ENCODE data around the gene NOL4. TPM values are rescaled to one million over a fixed set of nuclear protein-coding genes. Genes with fewer than 3 reads are reported as not detected.

Gene NOL4
- total and polyA plus RNA-seq, 4 donors: 13.7 to 24.4 (median 19.8) TPM

GRCh38 chr18:34203866-34204265 is 20.8 kb downstream of the NOL4 start:
- Histone ChIP-seq H3K36me3 (ENCODE audit: control insufficient read depth, insufficient read depth, low read length) (no peaks in the 10 kb centered on the region), H3K9me3 (ENCODE audit: control insufficient read depth, insufficient read depth, low read length) (no peaks in the 10 kb centered on the region), H3K4me1 (ENCODE audit: control insufficient read depth, insufficient read depth, low read length) (no peaks in the 10 kb centered on the region), H3K27me3 (ENCODE audit: control insufficient read depth, insufficient read depth, low read length) (no peaks in the 10 kb centered on the region), H3K27ac (ENCODE audit: low read depth, low read length) (no peak overlapping the region), H3K4me3 (ENCODE audit: low read depth, low read length) (no peak overlapping the region)
- no CpG with 5 or more reads among the region's 2 CpGs for WGBS (ENCODE audit: insufficient coverage)
- no peak for DNase-seq (ENCODE audit: low read depth in 4 of 6, low spot score in 6 of 6)

DNA sequence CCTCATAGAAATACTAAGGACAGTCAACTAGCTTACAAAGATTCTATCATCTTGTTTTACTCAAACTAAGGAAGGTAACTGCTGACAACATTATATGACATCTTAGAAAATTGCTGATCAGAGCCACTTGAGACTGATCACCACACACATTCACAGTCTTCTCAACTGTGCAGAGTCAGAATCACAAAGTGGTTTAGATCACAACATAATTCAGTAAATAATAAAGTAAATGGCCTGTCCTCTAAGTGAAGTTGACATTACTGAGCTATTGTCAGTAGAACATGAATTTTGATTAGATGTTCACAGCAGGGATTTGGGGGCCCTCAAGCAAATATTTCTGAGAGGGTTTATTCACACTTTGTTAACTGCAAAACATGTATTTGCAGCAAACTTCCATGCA is 28.5 kb downstream of the NOL4 start:
- Histone ChIP-seq H3K9me3 (ENCODE audit: control insufficient read depth, insufficient read depth, low read length) (peaks cover 5% of the 10 kb centered on the region), H3K4me1 (ENCODE audit: control insufficient read depth, insufficient read depth, low read length) (no peaks in the 10 kb centered on the region), H3K27ac (ENCODE audit: low read depth, low read length) (no peak overlapping the region)

GRCh38 chr18:34194239-34194638 is 30.5 kb downstream of the NOL4 start:
- Histone ChIP-seq H3K27me3 (ENCODE audit: control insufficient read depth, insufficient read depth, low read length) (no peaks in the 10 kb centered on the region), H3K27ac (ENCODE audit: low read depth, low read length) (no peak overlapping the region), H3K4me1 (ENCODE audit: control insufficient read depth, insufficient read depth, low read length) (no peaks in the 10 kb centered on the region), H3K9me3 (ENCODE audit: control insufficient read depth, insufficient read depth, low read length) (peaks cover 5% of the 10 kb centered on the region), H3K36me3 (ENCODE audit: control insufficient read depth, insufficient read depth, low read length) (no peaks in the 10 kb centered on the region), H3K4me3 (ENCODE audit: low read depth, low read length) (no peak overlapping the region)
- no CpG with 5 or more reads among the region's 3 CpGs for WGBS (ENCODE audit: insufficient coverage)
- DNase-seq (ENCODE audit: low read depth in 4 of 6, low spot score in 6 of 6): no peak

More for the DNA sequence above, 28.5 kb downstream of the NOL4 start:
- no peaks in the 10 kb centered on the region for H3K36me3 ChIP-seq (ENCODE audit: control insufficient read depth, insufficient read depth, low read length)
- H3K27me3 ChIP-seq (ENCODE audit: control insufficient read depth, insufficient read depth, low read length): no peaks in the 10 kb centered on the region
- no peak overlapping the region for H3K4me3 ChIP-seq (ENCODE audit: low read depth, low read length)
- DNase-seq (ENCODE audit: low read depth in 4 of 6, low spot score in 6 of 6): peak in 1 of 6 donors; percentile 10

DNA sequence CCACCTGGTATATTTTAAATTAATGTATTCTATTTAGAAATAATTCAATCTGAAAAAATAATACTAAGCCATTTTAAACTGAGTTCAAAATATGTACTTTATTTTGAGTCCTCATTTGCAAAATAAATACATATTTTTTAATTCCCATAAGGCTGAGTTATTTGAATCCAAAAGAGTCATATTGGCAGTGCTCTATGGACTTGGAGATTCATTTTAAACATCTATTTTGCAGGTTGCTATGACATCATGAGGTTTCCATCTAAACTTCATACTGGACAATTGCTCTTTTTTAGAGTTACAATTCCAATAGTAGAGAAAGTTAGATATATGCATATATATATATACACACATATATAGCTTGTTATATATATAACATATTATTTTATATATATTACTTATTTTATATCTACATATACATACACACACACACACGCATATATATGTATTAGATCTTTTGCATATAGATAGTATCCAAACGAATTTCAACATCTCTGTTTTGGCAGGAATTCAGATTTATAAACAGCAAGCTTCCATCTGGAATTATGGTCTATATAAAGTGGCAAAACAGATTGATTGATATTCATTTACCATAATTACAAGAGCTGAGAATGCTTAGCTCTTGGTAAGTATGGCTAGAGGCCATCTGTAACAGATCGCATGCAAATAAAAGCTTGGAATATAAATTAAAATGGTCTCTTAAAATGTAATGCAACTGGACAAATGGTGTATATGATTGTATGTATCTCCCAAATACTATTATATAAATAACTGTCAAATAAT is 34.9 kb downstream of the NOL4 start:
- peaks cover 5% of the 10 kb centered on the region for H3K9me3 ChIP-seq (ENCODE audit: control insufficient read depth, insufficient read depth, low read length)
- H3K27me3 ChIP-seq (ENCODE audit: control insufficient read depth, insufficient read depth, low read length): no peaks in the 10 kb centered on the region
- H3K36me3 ChIP-seq (ENCODE audit: control insufficient read depth, insufficient read depth, low read length): no peaks in the 10 kb centered on the region
- WGBS (ENCODE audit: insufficient coverage): no CpG with 5 or more reads among the region's 3 CpGs
- no peak overlapping the region for H3K4me3 ChIP-seq (ENCODE audit: low read depth, low read length)
- no peaks in the 10 kb centered on the region for H3K4me1 ChIP-seq (ENCODE audit: control insufficient read depth, insufficient read depth, low read length)
- no peak overlapping the region for H3K27ac ChIP-seq (ENCODE audit: low read depth, low read length)
- DNase-seq (ENCODE audit: low read depth in 4 of 6, low spot score in 6 of 6): peak in 2 of 6 donors; percentile 33 to 65

All from spinal cord (tissue), 10 donors.